Neural cell (in vitro differentiated cells): ENCODE measurements around the gene NPEPL1. TPM values are rescaled to one million over a fixed set of nuclear protein-coding genes. Genes with fewer than 3 reads are reported as not detected.

ENCODE experiments used
- H2AFZ ChIP-seq: fragments of 200-600, 300-800 bp; sonication (generic), shearing (Covaris generic); 2 replicates; pipeline ENCODE4 v1.6.0; 2014; ENCODE audit warnings: low read depth, mild to moderate bottlenecking, antibody characterized with exemption, low read length, moderate library complexity
- H3F3A ChIP-seq: fragments of 200-600 bp; shearing (Covaris generic); 2 replicates; pipeline ENCODE4 v1.6.1; 2016; ENCODE audit warnings: mild to moderate bottlenecking, moderate library complexity, mixed read lengths, antibody characterized with exemption, low read length; ENCODE audit not compliant: insufficient read depth, poor library complexity, severe bottlenecking
- H3K27ac ChIP-seq: fragments of 200-600, 300-800 bp; sonication (generic), shearing (Covaris generic); 2 replicates; pipeline ENCODE4 v1.5.1; 2014; ENCODE audit warnings: mild to moderate bottlenecking, low read length, moderate library complexity
- H3K27me3 ChIP-seq: fragments of 300-800, 200-600 bp; sonication (generic), shearing (Covaris generic); 2 replicates; pipeline ENCODE4 v1.6.0; 2014; ENCODE audit warnings: mild to moderate bottlenecking, low read depth, low read length, moderate library complexity; ENCODE audit not compliant: insufficient read depth
- H3K36me3 ChIP-seq: fragments of 300-800, 200-600 bp; sonication (generic), shearing (Covaris generic); 2 replicates; pipeline ENCODE4 v1.5.1; 2014; ENCODE audit warnings: mild to moderate bottlenecking, antibody characterized with exemption, low read length, moderate library complexity; ENCODE audit not compliant: insufficient read depth
- H3K4me2 ChIP-seq: fragments of 300-800, 200-600 bp; sonication (generic), shearing (Covaris generic); 2 replicates; pipeline ENCODE4 v1.6.0; 2014; ENCODE audit warnings: mild to moderate bottlenecking, low read length
- H3K4me3 ChIP-seq: fragments of 300-800, 200-600 bp; sonication (generic), shearing (Covaris generic); 2 replicates; pipeline ENCODE4 v1.5.1; 2014; ENCODE audit warnings: mild to moderate bottlenecking, low read length, moderate library complexity
- H3K79me2 ChIP-seq: fragments of 200-600 bp; shearing (Covaris generic); replicated peaks from 2 replicates; pipeline ENCODE4 v1.6.0; 2014; ENCODE audit warnings: mild to moderate bottlenecking, low read length, moderate library complexity; ENCODE audit not compliant: insufficient read depth
- H3K9ac ChIP-seq: fragments of 300-800, 200-600 bp; sonication (generic), shearing (Covaris generic); 2 replicates; pipeline ENCODE4 v1.6.1; 2016; ENCODE audit warnings: mild to moderate bottlenecking, low read length, mixed read lengths
- H3K9me2 ChIP-seq: fragments of 200-600 bp; shearing (Covaris generic); 2 replicates; pipeline ENCODE4 v1.6.1; 2016; ENCODE audit warnings: mild to moderate bottlenecking, low read length, mixed read lengths; ENCODE audit not compliant: insufficient read depth
- H3K9me3 ChIP-seq: fragments of 200-600, 300-800 bp; sonication (generic), shearing (Covaris generic); 2 replicates; pipeline ENCODE4 v1.6.1; 2016; ENCODE audit warnings: mild to moderate bottlenecking, mixed run types, low read length, moderate library complexity, mixed read lengths
- H4K20me1 ChIP-seq: fragments of 200-600 bp; shearing (Covaris generic); 2 replicates; pipeline ENCODE4 v1.6.1; 2016; ENCODE audit warnings: mild to moderate bottlenecking, mixed run types; ENCODE audit not compliant: insufficient read depth
- CTCF ChIP-seq: fragments of 450-650 bp; IDR thresholded peaks from 2 replicates; pipeline ENCODE4 v1.5.1; 2014; ENCODE audit warnings: antibody characterized with exemption, mild to moderate bottlenecking, moderate library complexity; ENCODE audit not compliant: poor library complexity, severe bottlenecking
- EP300 ChIP-seq: fragments of 450-650 bp; conservative IDR thresholded peaks from 2 replicates; pipeline ENCODE4 v1.6.1; 2014; ENCODE audit warnings: antibody characterized with exemption, mild to moderate bottlenecking, moderate library complexity; ENCODE audit not compliant: poor library complexity, severe bottlenecking
- EZH2 ChIP-seq: fragments of 200-600, 300-800 bp; shearing (Covaris generic), sonication (generic); IDR thresholded peaks from 2 replicates; pipeline ENCODE4 v1.6.1; 2014; ENCODE audit warnings: antibody characterized with exemption, low read length, borderline replicate concordance, mild to moderate bottlenecking; ENCODE audit not compliant: insufficient read depth, poor library complexity, severe bottlenecking
- MXI1 ChIP-seq: fragments of 450-650 bp; conservative IDR thresholded peaks from 2 replicates; pipeline ENCODE4 v1.6.1; 2014; ENCODE audit warnings: antibody characterized with exemption, mild to moderate bottlenecking; ENCODE audit not compliant: poor library complexity, severe bottlenecking
- POLR2AphosphoS5 ChIP-seq: IDR thresholded peaks from 2 replicates; pipeline ENCODE4 v1.6.1; 2012
- RAD21 ChIP-seq: fragments of 450-650 bp; conservative IDR thresholded peaks from 2 replicates; pipeline ENCODE4 v1.6.1; 2014; ENCODE audit warnings: antibody characterized with exemption, mild to moderate bottlenecking, moderate library complexity
- REST ChIP-seq: IDR thresholded peaks from 2 replicates; pipeline ENCODE4 v1.6.1; 2012; ENCODE audit warnings: borderline replicate concordance
- SMC3 ChIP-seq: fragments of 450-650 bp; conservative IDR thresholded peaks from 2 replicates; pipeline ENCODE4 v1.6.1; 2014; ENCODE audit warnings: antibody characterized with exemption, mild to moderate bottlenecking, moderate library complexity; ENCODE audit not compliant: poor library complexity
- TAF1 ChIP-seq: IDR thresholded peaks from 2 replicates; pipeline ENCODE4 v1.6.1; 2012; ENCODE audit warnings: low read depth
- polyA plus RNA-seq: library from polyadenylated mRNA; depleted of rRNA; stranded (reverse); fragments of >200 nt; gene quantifications from 2 replicates; pipeline ENCODE4 v1.2.3, GENCODE V29; 2014

NPEPL1 gene
- polyA plus RNA-seq, 1 donor from 2014 or later = 63.4 TPM

GRCh38 chr20:58719258-58719657 lies 26.7 kb downstream of the NPEPL1 start:
- no peaks in the 10 kb centered on the region for H3K27me3 ChIP-seq
- TF ChIP-seq REST = no peak
- TF ChIP-seq RAD21 = no peak
- TF ChIP-seq EP300 = no peak
- no peak for TF ChIP-seq POLR2AphosphoS5
- no peak for TF ChIP-seq CTCF
- TF ChIP-seq SMC3 = no peak
- TF ChIP-seq EZH2 = no peak
- no peak for TF ChIP-seq MXI1
- TF ChIP-seq TAF1 = no peak
- no peaks in the 10 kb centered on the region for H3K9me2 ChIP-seq
- no peaks in the 10 kb centered on the region for H4K20me1 ChIP-seq
- H3K4me3 ChIP-seq = no peak overlapping the region
- H3K9ac ChIP-seq = no peak overlapping the region
- no peaks in the 10 kb centered on the region for H3K9me3 ChIP-seq
- H3K36me3 ChIP-seq = no peaks in the 10 kb centered on the region
- no peak overlapping the region for H3K4me2 ChIP-seq
- no peaks in the 10 kb centered on the region for H3F3A ChIP-seq
- H3K27ac ChIP-seq = no peak overlapping the region
- H2AFZ ChIP-seq = no peak overlapping the region
- H3K79me2 ChIP-seq = no peaks in the 10 kb centered on the region

- Histone ChIP-seq H3K27me3 (no peaks in the 10 kb centered on the region), H3K4me3 (no peak overlapping the region), H3F3A (no peaks in the 10 kb centered on the region), H3K9me3 (no peaks in the 10 kb centered on the region), H3K9me2 (no peaks in the 10 kb centered on the region), H3K9ac (no peak overlapping the region), H4K20me1 (no peaks in the 10 kb centered on the region), H3K36me3 (no peaks in the 10 kb centered on the region), H3K27ac (no peak overlapping the region), H3K4me2 (no peak overlapping the region), H3K79me2 (no peaks in the 10 kb centered on the region), H2AFZ (no peak overlapping the region)
- no peak for TF ChIP-seq POLR2AphosphoS5
Measured at GRCh38 chr20:58719971-58720371, 27.4 kb downstream of the NPEPL1 start.

- Histone ChIP-seq H3K27me3 (no peaks in the 10 kb centered on the region), H2AFZ (no peak overlapping the region), H3K4me2 (no peak overlapping the region), H3K4me3 (no peak overlapping the region), H4K20me1 (no peaks in the 10 kb centered on the region), H3K36me3 (no peaks in the 10 kb centered on the region), H3K79me2 (no peaks in the 10 kb centered on the region), H3K27ac (no peak overlapping the region), H3K9ac (no peak overlapping the region), H3F3A (no peaks in the 10 kb centered on the region), H3K9me2 (no peaks in the 10 kb centered on the region), H3K9me3 (no peaks in the 10 kb centered on the region)
- no peak for TF ChIP-seq CTCF
- no peak for TF ChIP-seq MXI1
- TF ChIP-seq RAD21 = no peak
- TF ChIP-seq POLR2AphosphoS5 = no peak
Measured at GRCh38 chr20:58720890-58721289, 28.3 kb downstream of the NPEPL1 start.
